Measurements from ENCODE around the gene PTPN2.

DNA sequence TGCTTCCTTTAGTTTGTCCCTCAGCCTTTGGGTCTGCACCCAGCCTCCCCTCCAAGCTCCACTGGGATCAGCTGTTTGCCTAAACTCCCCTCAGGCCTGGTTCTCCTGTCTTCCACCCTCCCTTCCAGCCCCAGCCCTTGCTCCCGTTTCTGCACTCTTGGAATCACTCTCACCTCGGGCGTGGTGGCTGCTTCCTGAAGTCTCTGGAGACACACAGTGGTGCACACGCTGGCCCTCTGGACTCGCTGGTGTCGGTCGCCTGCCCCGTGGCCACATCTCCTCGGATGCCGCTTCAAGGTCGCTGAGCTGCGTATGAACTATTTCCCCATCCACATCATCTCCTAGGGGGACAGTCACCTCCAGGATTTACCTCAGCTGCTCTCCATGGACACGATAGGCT, 134.9 kb downstream of the PTPN2 start:
- TF ChIP-seq CSDC2 (CRISPR knock-in tag; IDR thresholded peaks at IDR 0.05): no peak
- no peak for TF ChIP-seq ZC3H10 (CRISPR knock-in tag; IDR thresholded peaks at IDR 0.05)
- no peak for TF ChIP-seq ZFP3 (CRISPR knock-in tag; IDR thresholded peaks at IDR 0.05)
- TF ChIP-seq ARNTL (CRISPR knock-in tag; IDR thresholded peaks at IDR 0.05; ENCODE audit: borderline replicate concordance, low read depth): no peak
- no peak for TF ChIP-seq RARB (CRISPR knock-in tag; IDR thresholded peaks at IDR 0.05)
- TF ChIP-seq PATZ1 (CRISPR knock-in tag; IDR thresholded peaks at IDR 0.05; ENCODE audit: borderline replicate concordance): no peak
